ENCODE results near the gene PDE8A.

The PDE8A gene

GRCh38 chr15:85064710-85065109, 83.1 kb downstream of the PDE8A start:
- TF ChIP-seq CTCF (IDR thresholded peaks at IDR 0.05): no peak
- no peaks in the 10 kb centered on the region for H3K4me1 ChIP-seq
- no peak for DNase-seq
- no peaks in the 10 kb centered on the region for H3K27me3 ChIP-seq
- intact Hi-C loops (cut with DNase I; ENCODE audit: low total_unique reads): no loop called here
- H3K9me3 ChIP-seq: peaks cover 0 to 2% (median 0%) of the 10 kb centered on the region in 3 donors
- no peak overlapping the region for H3K27ac ChIP-seq
- H3K36me3 ChIP-seq: peaks cover 6 to 22% (median 10%) of the 10 kb centered on the region in 3 donors
- H3K4me3 ChIP-seq: no peak overlapping the region

- Histone ChIP-seq H3K36me3 (peaks cover 6 to 43% (median 10%) of the 10 kb centered on the region in 3 donors), H3K9me3 (no peaks in the 10 kb centered on the region), H3K4me3 (no peak overlapping the region), H3K27ac (no peak overlapping the region), H3K4me1 (no peaks in the 10 kb centered on the region), H3K27me3 (no peaks in the 10 kb centered on the region)
- intact Hi-C loops (cut with DNase I; ENCODE audit: low total_unique reads): no loop called here
- DNase-seq: no peak
- no peak for TF ChIP-seq CTCF (IDR thresholded peaks at IDR 0.05)
Observed at GRCh38 chr15:85071061-85071460, 89.4 kb downstream of the PDE8A start.

- Histone ChIP-seq H3K9me3 (no peaks in the 10 kb centered on the region), H3K27ac (no peak overlapping the region), H3K36me3 (peaks cover 6 to 43% (median 10%) of the 10 kb centered on the region in 3 donors), H3K4me3 (no peak overlapping the region), H3K27me3 (no peaks in the 10 kb centered on the region), H3K4me1 (no peaks in the 10 kb centered on the region)
- DNase-seq: no peak
- TF ChIP-seq CTCF (IDR thresholded peaks at IDR 0.05): no peak
- intact Hi-C loops (cut with DNase I; ENCODE audit: low total_unique reads): no loop called here
Observed at GRCh38 chr15:85071504-85071903, 89.8 kb downstream of the PDE8A start.

- no peak for TF ChIP-seq CTCF (IDR thresholded peaks at IDR 0.05)
- Histone ChIP-seq H3K36me3 (peaks cover 3 to 45% (median 8%) of the 10 kb centered on the region in 3 donors), H3K9me3 (no peaks in the 10 kb centered on the region), H3K4me3 (no peak overlapping the region), H3K27ac (no peak overlapping the region), H3K4me1 (no peaks in the 10 kb centered on the region), H3K27me3 (no peaks in the 10 kb centered on the region)
- intact Hi-C loops (cut with DNase I; ENCODE audit: low total_unique reads): no loop called here
- no peak for DNase-seq
Observed at GRCh38 chr15:85072917-85073316, 91.3 kb downstream of the PDE8A start.

GRCh38 chr15:85073556-85074194, 92.0 kb downstream of the PDE8A start:
- Histone ChIP-seq H3K36me3 (peaks cover 0 to 39% (median 3%) of the 10 kb centered on the region in 3 donors), H3K4me1 (no peaks in the 10 kb centered on the region), H3K9me3 (no peaks in the 10 kb centered on the region), H3K27me3 (no peaks in the 10 kb centered on the region), H3K27ac (no peak overlapping the region), H3K4me3 (no peak overlapping the region)
- intact Hi-C loops (cut with DNase I; ENCODE audit: low total_unique reads): no loop called here
- DNase-seq: no peak
- TF ChIP-seq CTCF (IDR thresholded peaks at IDR 0.05): no peak

Data from tibial artery (tissue), 4 donors.